ENCODE results near the gene CUX1. TPM values are rescaled to one million over a fixed set of nuclear protein-coding genes. Genes with fewer than 3 reads are reported as not detected.
A peak's percentile ranks its signal among the peaks of the same experiment; 100 is the strongest.

The CUX1 gene
- total RNA-seq, 1 experiment from 2014 or later: 39.6 TPM

- CTCF ChIA-PET: no interaction called here
- ATAC-seq: peak; percentile 37; the same call in 1 of the 2 replicates
- H4K20me1 ChIP-seq (ENCODE audit: low read length): no peaks in the 10 kb centered on the region
- H2AFZ ChIP-seq (ENCODE audit: low read length): no peak overlapping the region
- peaks cover 5% of the 10 kb centered on the region for H3F3A ChIP-seq (ENCODE audit: low read length, unreplicated experiment)
- POLR2A ChIA-PET (ENCODE audit: unreplicated experiment): no interaction called here
- BruUV-seq (replicated peaks): no TSS peak
- peaks cover 13% of the 10 kb centered on the region for H3K4me1 ChIP-seq (ENCODE audit: insufficient read depth, low read length)
- H3K36me3 ChIP-seq (ENCODE audit: low read depth, low read length): peaks cover 4% of the 10 kb centered on the region; the same call in 1 of the 2 replicates
- no peak overlapping the region for H3K27ac ChIP-seq (ENCODE audit: low read length)
- peaks cover 50% of the 10 kb centered on the region for H3K79me2 ChIP-seq (ENCODE audit: low read length)
- no peak overlapping the region for H3K4me2 ChIP-seq (ENCODE audit: low read length)
- intact Hi-C loops (cut with micrococcal nuclease): no loop called here
- no peaks in the 10 kb centered on the region for H3K9me2 ChIP-seq (replicated peaks; ENCODE audit: low read length)
- no peaks in the 10 kb centered on the region for H3K9me3 ChIP-seq (ENCODE audit: low read length)
- no peak for DNase-seq
- H3K4me3 ChIP-seq (ENCODE audit: low read length): no peak overlapping the region
- no peak overlapping the region for H3K9ac ChIP-seq (ENCODE audit: low read length)
- no peaks in the 10 kb centered on the region for H3K27me3 ChIP-seq (ENCODE audit: low read length)
- no peak for TF ChIP-seq CTCF (conservative IDR thresholded peaks at IDR 0.05; ENCODE audit: low read depth, low read length)
- TF ChIP-seq EZH2 (IDR thresholded peaks at IDR 0.05; ENCODE audit: low read length, unreplicated experiment): no peak
These were observed 119.3 kb downstream of the CUX1 start for GRCh38 chr7:101936611-101937231.

- H2AFZ ChIP-seq (ENCODE audit: low read length): no peak overlapping the region
- H3K9me3 ChIP-seq (ENCODE audit: low read length): no peaks in the 10 kb centered on the region
- H4K20me1 ChIP-seq (ENCODE audit: low read length): no peaks in the 10 kb centered on the region
- H3K27ac ChIP-seq (ENCODE audit: low read length): no peak overlapping the region
- no TSS peak for BruUV-seq (replicated peaks)
- POLR2A ChIA-PET (ENCODE audit: unreplicated experiment): no interaction called here
- DNase-seq: no peak
- H3K4me1 ChIP-seq (ENCODE audit: insufficient read depth, low read length): peaks cover 23% of the 10 kb centered on the region
- ATAC-seq: no peak
- peaks cover 46% of the 10 kb centered on the region for H3K79me2 ChIP-seq (ENCODE audit: low read length)
- no peaks in the 10 kb centered on the region for H3K27me3 ChIP-seq (ENCODE audit: low read length)
- intact Hi-C loops (cut with micrococcal nuclease): no loop called here
- no peak overlapping the region for H3K4me3 ChIP-seq (ENCODE audit: low read length)
- peaks cover 4% of the 10 kb centered on the region; the same call in 1 of the 2 replicates for H3K36me3 ChIP-seq (ENCODE audit: low read depth, low read length)
- no peak overlapping the region for H3K4me2 ChIP-seq (ENCODE audit: low read length)
- TF ChIP-seq EZH2 (IDR thresholded peaks at IDR 0.05; ENCODE audit: low read length, unreplicated experiment): no peak
- TF ChIP-seq CTCF (conservative IDR thresholded peaks at IDR 0.05; ENCODE audit: low read depth, low read length): no peak
- TF ChIP-seq EZH2phosphoT487 (IDR thresholded peaks at IDR 0.05; ENCODE audit: borderline replicate concordance, low read length): no peak
- H3K9ac ChIP-seq (ENCODE audit: low read length): no peak overlapping the region
- H3K9me2 ChIP-seq (replicated peaks; ENCODE audit: low read length): no peaks in the 10 kb centered on the region
- peaks cover 5% of the 10 kb centered on the region for H3F3A ChIP-seq (ENCODE audit: low read length, unreplicated experiment)
- CTCF ChIA-PET: no interaction called here
These were observed 120.5 kb downstream of the CUX1 start for GRCh38 chr7:101937717-101938514.

- H4K20me1 ChIP-seq (ENCODE audit: low read length): no peaks in the 10 kb centered on the region
- TF ChIP-seq CTCF (conservative IDR thresholded peaks at IDR 0.05; ENCODE audit: low read depth, low read length) (no peak), EZH2 (IDR thresholded peaks at IDR 0.05; ENCODE audit: low read length, unreplicated experiment) (no peak), EZH2phosphoT487 (IDR thresholded peaks at IDR 0.05; ENCODE audit: borderline replicate concordance, low read length) (no peak)
- H3K4me2 ChIP-seq (ENCODE audit: low read length): no peak overlapping the region
- peaks cover 48% of the 10 kb centered on the region for H3K79me2 ChIP-seq (ENCODE audit: low read length)
- CTCF ChIA-PET: no interaction called here
- no peak overlapping the region for H2AFZ ChIP-seq (ENCODE audit: low read length)
- POLR2A ChIA-PET (ENCODE audit: unreplicated experiment): no interaction called here
- BruUV-seq (replicated peaks): no TSS peak
- intact Hi-C loops (cut with micrococcal nuclease): no loop called here
- no peaks in the 10 kb centered on the region for H3K9me2 ChIP-seq (replicated peaks; ENCODE audit: low read length)
- H3K9ac ChIP-seq (ENCODE audit: low read length): no peak overlapping the region
- H3K9me3 ChIP-seq (ENCODE audit: low read length): no peaks in the 10 kb centered on the region
- peaks cover 5% of the 10 kb centered on the region for H3F3A ChIP-seq (ENCODE audit: low read length, unreplicated experiment)
- H3K27me3 ChIP-seq (ENCODE audit: low read length): no peaks in the 10 kb centered on the region
- no peak for ATAC-seq
- no peak overlapping the region for H3K4me3 ChIP-seq (ENCODE audit: low read length)
- no peak for DNase-seq
- H3K36me3 ChIP-seq (ENCODE audit: low read depth, low read length): peaks cover 4% of the 10 kb centered on the region; the same call in 1 of the 2 replicates
- H3K4me1 ChIP-seq (ENCODE audit: insufficient read depth, low read length): peaks cover 36% of the 10 kb centered on the region
- H3K27ac ChIP-seq (ENCODE audit: low read length): no peak overlapping the region
These were observed 121.8 kb downstream of the CUX1 start for GRCh38 chr7:101939136-101939695.
